MV-4-11 (cell line): ENCODE data around the gene NFE2.

ENCODE experiments used
- DNase-seq: peaks from one replicate; lab custom pipeline; 2025; lab: John Stamatoyannopoulos, UW

The NFE2 gene

GRCh38 chr12:54249489-54249888 is 51.3 kb downstream of the NFE2 start:
- no peak for DNase-seq

GRCh38 chr12:54246011-54246641 is 54.7 kb downstream of the NFE2 start:
- DNase-seq, result no peak
